Upper lobe of right lung (tissue), 1 donor: Measurements from ENCODE around the gene ARL6IP1. TPM values are rescaled to one million over a fixed set of nuclear protein-coding genes. Genes with fewer than 3 reads are reported as not detected.

Experiments
- total RNA-seq: library from RNA; stranded (reverse); fragmentation: NEBNext Ultra II Directional; extraction: Animal tissue kit (Norgen Biotek cat#: 25700); gene quantifications from one replicate; pipeline ENCODE4 v1.2.1, GENCODE V29; 2021
- donor health status: DM: no; HTN: yes; CAD: no; lungs with severe emphysema.

ARL6IP1 gene
- total RNA-seq, 1 donor from 2014 or later, result 110 TPM

Other genes starting within 250 kb of the ARL6IP1 start
- gene NOMO2, start 239.5 kb downstream of the ARL6IP1 start, total RNA-seq, result 103 TPM
- 983 TPM for gene RPS15A, start 11.2 kb downstream of the ARL6IP1 start, total RNA-seq
- gene SMG1, start 124.9 kb upstream of the ARL6IP1 start, total RNA-seq, result 79.5 TPM
- 5.0 TPM for gene TMC7, start 182.4 kb upstream of the ARL6IP1 start, total RNA-seq